ENCODE data around the gene SYNPR. TPM values are rescaled to one million over a fixed set of nuclear protein-coding genes. Genes with fewer than 3 reads are reported as not detected.

SYNPR gene
- polyA plus RNA-seq, 1 experiment, result not detected

DNA sequence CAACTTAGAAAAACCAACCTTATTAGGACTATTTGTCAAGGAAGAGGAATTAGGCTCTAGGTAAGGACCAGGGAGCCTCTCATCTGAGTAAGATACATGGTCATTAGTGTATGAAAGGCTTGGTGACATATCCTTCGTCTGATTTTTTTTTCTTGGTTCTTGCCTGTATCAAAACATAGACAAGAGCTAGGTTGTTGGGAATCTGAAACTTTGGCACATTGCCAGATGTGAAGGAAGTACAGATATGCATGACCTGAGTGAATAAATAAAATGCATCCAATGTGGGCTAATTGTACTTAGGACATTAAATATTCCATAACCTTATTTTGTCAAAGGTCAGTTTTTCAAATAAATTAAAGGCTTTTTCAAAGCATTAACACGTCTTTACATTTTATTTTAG, 151.8 kb downstream of the SYNPR start:
- DNase-seq (ENCODE audit: low read depth), result no peak
- TF ChIP-seq, protein P1, sequence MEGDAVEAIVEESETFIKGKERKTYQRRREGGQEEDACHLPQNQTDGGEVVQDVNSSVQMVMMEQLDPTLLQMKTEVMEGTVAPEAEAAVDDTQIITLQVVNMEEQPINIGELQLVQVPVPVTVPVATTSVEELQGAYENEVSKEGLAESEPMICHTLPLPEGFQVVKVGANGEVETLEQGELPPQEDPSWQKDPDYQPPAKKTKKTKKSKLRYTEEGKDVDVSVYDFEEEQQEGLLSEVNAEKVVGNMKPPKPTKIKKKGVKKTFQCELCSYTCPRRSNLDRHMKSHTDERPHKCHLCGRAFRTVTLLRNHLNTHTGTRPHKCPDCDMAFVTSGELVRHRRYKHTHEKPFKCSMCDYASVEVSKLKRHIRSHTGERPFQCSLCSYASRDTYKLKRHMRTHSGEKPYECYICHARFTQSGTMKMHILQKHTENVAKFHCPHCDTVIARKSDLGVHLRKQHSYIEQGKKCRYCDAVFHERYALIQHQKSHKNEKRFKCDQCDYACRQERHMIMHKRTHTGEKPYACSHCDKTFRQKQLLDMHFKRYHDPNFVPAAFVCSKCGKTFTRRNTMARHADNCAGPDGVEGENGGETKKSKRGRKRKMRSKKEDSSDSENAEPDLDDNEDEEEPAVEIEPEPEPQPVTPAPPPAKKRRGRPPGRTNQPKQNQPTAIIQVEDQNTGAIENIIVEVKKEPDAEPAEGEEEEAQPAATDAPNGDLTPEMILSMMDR (IDR thresholded peaks at IDR 0.05; ENCODE audit: insufficient read depth, low read depth, low read length), result no peak
- ChIA-PET CTCF (no interaction called here), POLR2A (no interaction called here)
- H3K36me3 ChIP-seq (ENCODE audit: control insufficient read depth, insufficient read depth, low read length), result no peaks in the 10 kb centered on the region
- no peak overlapping the region for H3K4me3 ChIP-seq (ENCODE audit: low read depth, low read length)
- H3K27me3 ChIP-seq (ENCODE audit: control insufficient read depth, insufficient read depth, low read length), result no peaks in the 10 kb centered on the region

DNA sequence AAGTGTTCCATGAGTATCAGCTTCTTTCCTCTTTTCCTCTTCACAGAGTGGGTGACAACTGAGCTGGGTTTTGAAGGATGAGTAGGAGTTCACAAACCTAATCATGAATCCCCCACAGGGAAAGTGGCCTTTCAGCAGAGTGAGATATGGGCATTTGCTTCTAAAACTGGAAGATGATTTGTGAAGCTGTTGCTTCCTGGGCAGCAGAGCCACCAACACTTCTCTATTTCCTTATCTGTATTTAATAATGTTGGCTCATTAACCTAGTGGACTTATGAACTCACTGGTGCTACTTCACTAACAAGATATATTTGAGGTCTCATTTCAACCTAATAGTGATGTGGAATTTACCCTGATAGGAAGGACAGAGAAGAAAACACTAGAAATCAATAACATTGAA, 152.8 kb downstream of the SYNPR start:
- Histone ChIP-seq H3K27me3 (ENCODE audit: control insufficient read depth, insufficient read depth, low read length) (no peaks in the 10 kb centered on the region), H3K36me3 (ENCODE audit: control insufficient read depth, insufficient read depth, low read length) (no peaks in the 10 kb centered on the region), H3K4me3 (ENCODE audit: low read depth, low read length) (no peak overlapping the region)
- ChIA-PET CTCF (no interaction called here), POLR2A (no interaction called here)
- no peak for DNase-seq (ENCODE audit: low read depth)
- TF ChIP-seq, protein P1 (IDR thresholded peaks at IDR 0.05; ENCODE audit: insufficient read depth, low read depth, low read length), result no peak

DNA sequence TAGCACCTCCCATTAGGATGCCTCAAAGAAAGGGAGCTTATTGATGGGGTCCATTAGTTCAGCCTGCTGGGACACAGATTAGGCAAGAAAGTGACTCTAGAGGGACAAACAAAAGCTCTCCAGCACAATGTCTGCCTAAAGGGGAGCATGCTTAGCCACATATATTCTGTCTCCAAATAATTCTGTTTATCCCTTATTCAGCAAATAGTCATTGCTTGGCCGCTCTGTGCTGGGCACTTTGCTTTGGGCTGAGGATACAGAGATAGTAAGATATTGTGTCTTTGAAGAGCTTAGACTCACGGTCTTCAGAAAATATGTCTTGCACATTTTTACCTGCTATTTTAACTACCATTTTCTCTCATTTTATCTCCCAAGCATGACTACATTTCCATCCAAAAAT, 159.8 kb downstream of the SYNPR start:
- ChIA-PET POLR2A (no interaction called here), CTCF (interaction anchor here (0.9 to 1.2 kb wide), 2 partner anchors 8 to 14 kb away, joined by 3 read pairs; no protein-coding TSS in a partner anchor)
- H3K4me3 ChIP-seq (ENCODE audit: low read depth, low read length), result no peak overlapping the region
- TF ChIP-seq, protein P1 (IDR thresholded peaks at IDR 0.05; ENCODE audit: insufficient read depth, low read depth, low read length), result no peak
- no peaks in the 10 kb centered on the region for H3K36me3 ChIP-seq (ENCODE audit: control insufficient read depth, insufficient read depth, low read length)
- no peaks in the 10 kb centered on the region; the same call in 1 of the 2 replicates for H3K27me3 ChIP-seq (ENCODE audit: control insufficient read depth, insufficient read depth, low read length)
- DNase-seq (ENCODE audit: low read depth), result no peak

DNA sequence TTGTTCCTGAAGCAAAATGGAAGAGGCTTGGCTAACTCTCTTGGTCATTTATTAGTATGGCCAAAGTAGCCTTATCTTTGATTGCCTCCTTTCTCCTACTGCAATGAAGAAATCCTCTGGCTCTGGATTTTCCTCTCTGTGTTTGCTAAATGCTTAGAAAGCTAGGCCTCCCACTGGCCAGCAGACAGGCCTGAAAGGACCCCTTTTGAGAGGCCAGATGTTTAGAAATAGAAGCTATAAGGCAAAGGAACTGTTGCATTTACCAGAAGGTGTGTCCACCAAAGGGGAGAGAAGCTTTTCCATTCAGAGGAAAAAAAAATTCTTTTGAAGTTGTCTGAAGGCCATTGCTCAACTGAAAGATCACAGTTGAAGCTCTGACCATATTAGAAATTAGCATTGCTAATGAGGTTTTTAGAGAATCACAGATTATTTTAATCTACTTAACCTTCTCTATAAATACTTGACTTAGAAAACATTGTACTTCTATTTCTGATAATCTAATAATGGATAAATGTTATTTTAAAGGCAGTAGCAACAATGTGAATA, 160.8 kb downstream of the SYNPR start:
- CTCF ChIA-PET, result interaction anchor here (0.8 kb wide), 1 partner anchor 15 kb away, joined by 3 read pairs; no protein-coding TSS in a partner anchor

DNA sequence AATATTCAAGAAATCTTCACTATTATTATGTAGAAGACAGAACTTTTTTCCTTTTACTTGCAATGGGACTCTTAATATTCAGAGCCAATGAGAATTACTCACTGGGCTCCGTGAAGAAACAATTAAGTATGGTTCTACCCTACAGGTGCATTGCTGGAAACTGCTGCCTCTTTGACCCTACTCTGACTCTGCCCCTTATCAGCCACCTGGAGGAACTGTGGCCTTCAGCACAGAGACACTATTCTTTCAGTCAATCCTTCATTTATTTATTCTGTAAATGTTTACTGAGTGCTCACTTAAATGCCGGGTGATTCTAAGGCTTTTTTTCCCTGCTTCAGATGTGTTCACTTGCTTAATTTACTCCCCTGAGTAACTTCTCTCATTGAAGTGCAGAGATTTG, 163.2 kb downstream of the SYNPR start:
- POLR2A ChIA-PET, result no interaction called here
- CTCF ChIA-PET, result no interaction called here
- no peak overlapping the region for H3K4me3 ChIP-seq (ENCODE audit: low read depth, low read length)
- TF ChIP-seq, protein P1 (IDR thresholded peaks at IDR 0.05; ENCODE audit: insufficient read depth, low read depth, low read length), result no peak
- no peaks in the 10 kb centered on the region; the same call in 1 of the 2 replicates for H3K27me3 ChIP-seq (ENCODE audit: control insufficient read depth, insufficient read depth, low read length)
- no peak for DNase-seq (ENCODE audit: low read depth)
- H3K36me3 ChIP-seq (ENCODE audit: control insufficient read depth, insufficient read depth, low read length), result no peaks in the 10 kb centered on the region

More for the DNA sequence above, 160.8 kb downstream of the SYNPR start:
- Histone ChIP-seq H3K4me3 (ENCODE audit: low read depth, low read length) (no peak overlapping the region), H3K36me3 (ENCODE audit: control insufficient read depth, insufficient read depth, low read length) (no peaks in the 10 kb centered on the region), H3K27me3 (ENCODE audit: control insufficient read depth, insufficient read depth, low read length) (no peaks in the 10 kb centered on the region; the same call in 1 of the 2 replicates)
- POLR2A ChIA-PET, result no interaction called here
- DNase-seq (ENCODE audit: low read depth), result no peak
- TF ChIP-seq, protein P1 (IDR thresholded peaks at IDR 0.05; ENCODE audit: insufficient read depth, low read depth, low read length), result no peak
